GM23338 (cell line): ENCODE measurements around the gene DSG3. TPM values are rescaled to one million over a fixed set of nuclear protein-coding genes. Genes with fewer than 3 reads are reported as not detected.

Experiments
- ATAC-seq: fragments of 200-7000 bp; cut with Tn5 transposase; 3 replicates; pipeline ENCODE4 v1.9.1; 2020
- DNase-seq: peaks from one replicate; pipeline ENCODE4 v3.0.0-alpha.2; 2015; ENCODE audit warnings: low spot score
- H2AFZ ChIP-seq: fragments of 200-600 bp; sonication (generic); 2 replicates; pipeline ENCODE4 v1.8.0; 2016; ENCODE audit warnings: antibody characterized with exemption, mild to moderate bottlenecking, moderate library complexity
- H3F3A ChIP-seq: fragments of 200-600 bp; sonication (generic); replicated peaks from 2 replicates; pipeline ENCODE4 v1.8.0; 2017; ENCODE audit warnings: antibody characterized with exemption, mixed run types, low read depth
- H3K27ac ChIP-seq: fragments of 200-600 bp; sonication (generic); 2 replicates; pipeline ENCODE4 v1.6.1; 2016; ENCODE audit warnings: low read depth
- H3K27me3 ChIP-seq: fragments of 200-600 bp; sonication (generic); 2 replicates; pipeline ENCODE4 v1.8.0; 2016; ENCODE audit warnings: mild to moderate bottlenecking, mixed run types, moderate library complexity; ENCODE audit not compliant: insufficient read depth
- H3K36me3 ChIP-seq: fragments of 200-600 bp; sonication (generic); 2 replicates; pipeline ENCODE4 v1.8.0; 2016; ENCODE audit warnings: mild to moderate bottlenecking; ENCODE audit not compliant: insufficient read depth
- H3K4me1 ChIP-seq: fragments of 200-600 bp; sonication (generic); 2 replicates; pipeline ENCODE4 v1.8.0; 2016; ENCODE audit warnings: mild to moderate bottlenecking, moderate library complexity; ENCODE audit not compliant: insufficient read depth
- H3K4me2 ChIP-seq: fragments of 200-600 bp; sonication (generic); 2 replicates; pipeline ENCODE4 v1.7.1; 2017; ENCODE audit warnings: mixed run types
- H3K4me3 ChIP-seq: fragments of 200-600 bp; sonication (generic); 2 replicates; pipeline ENCODE4 v1.6.1; 2016; ENCODE audit warnings: mixed run types
- H3K79me2 ChIP-seq: fragments of 200-600 bp; sonication (generic); replicated peaks from 2 replicates; pipeline ENCODE4 v1.8.0; 2017; ENCODE audit warnings: mild to moderate bottlenecking; ENCODE audit not compliant: insufficient read depth
- H3K9me2 ChIP-seq: fragments of 200-600 bp; sonication (generic); 2 replicates; pipeline ENCODE4 v1.8.0; 2017; ENCODE audit not compliant: insufficient read depth
- H4K20me1 ChIP-seq: fragments of 200-600 bp; sonication (generic); replicated peaks from 2 replicates; pipeline ENCODE4 v1.8.0; 2017; ENCODE audit warnings: mild to moderate bottlenecking; ENCODE audit not compliant: insufficient read depth
- H3K27ac Mint-ChIP-seq: 2 replicates; pipeline ENCODE4 v1.8.0; 2020; ENCODE audit warnings: inconsistent platforms, mild to moderate bottlenecking, moderate library complexity, mixed read lengths
- H3K27me3 Mint-ChIP-seq: 3 replicates; pipeline ENCODE4 v1.8.0; 2022; ENCODE audit warnings: low read depth, mild to moderate bottlenecking, moderate library complexity, mixed read lengths, inconsistent platforms; ENCODE audit not compliant: insufficient read depth, poor library complexity
- H3K36me3 Mint-ChIP-seq: 3 replicates; pipeline ENCODE4 v1.8.0; 2021; ENCODE audit warnings: low read depth, mild to moderate bottlenecking, inconsistent platforms, moderate library complexity, mixed read lengths
- H3K4me1 Mint-ChIP-seq: 3 replicates; pipeline ENCODE4 v1.8.0; 2020; ENCODE audit warnings: mild to moderate bottlenecking, inconsistent platforms, mixed read lengths
- H3K4me3 Mint-ChIP-seq: 3 replicates; pipeline ENCODE4 v1.8.0; 2021; ENCODE audit warnings: moderate library complexity, mild to moderate bottlenecking, inconsistent platforms, mixed read lengths
- H3K9me3 Mint-ChIP-seq: 3 replicates; pipeline ENCODE4 v1.8.0; 2020; ENCODE audit warnings: moderate library complexity, mild to moderate bottlenecking, inconsistent platforms, mixed read lengths
- CREB1 ChIP-seq: fragments of 250-450 bp; sonication (Bioruptor Pico); IDR thresholded peaks from 2 replicates; pipeline ENCODE4 v1.5.0; 2020; ENCODE audit warnings: low read depth, mild to moderate bottlenecking, moderate library complexity
- EZH2 ChIP-seq: fragments of 200-600 bp; sonication (generic); IDR thresholded peaks from one replicate; pipeline ENCODE4 v1.8.0; 2017; ENCODE audit warnings: antibody characterized with exemption, mild to moderate bottlenecking, low read depth; ENCODE audit not compliant: unreplicated experiment
- EZH2phosphoT487 ChIP-seq: fragments of 200-600 bp; sonication (generic); IDR thresholded peaks from one replicate; pipeline ENCODE4 v1.8.1; 2018; ENCODE audit warnings: antibody characterized with exemption; ENCODE audit not compliant: unreplicated experiment
- JUNB ChIP-seq: IDR thresholded peaks from one replicate; pipeline ENCODE4 v1.6.1; 2016; ENCODE audit warnings: antibody characterized with exemption; ENCODE audit not compliant: unreplicated experiment
- NANOG ChIP-seq: IDR thresholded peaks from 2 replicates; pipeline ENCODE4 v1.6.1; 2016; ENCODE audit warnings: antibody characterized with exemption, borderline replicate concordance
- POLR2AphosphoS5 ChIP-seq: IDR thresholded peaks from 2 replicates; pipeline ENCODE4 v1.6.1; 2016; ENCODE audit warnings: antibody characterized with exemption, low read depth
- STAT1 ChIP-seq: IDR thresholded peaks from one replicate; pipeline ENCODE4 v1.6.1; 2016; ENCODE audit warnings: antibody characterized with exemption; ENCODE audit not compliant: unreplicated experiment
- ZNF114 ChIP-seq: fragments of 250-450 bp; sonication (Bioruptor Pico); IDR thresholded peaks from 2 replicates; pipeline ENCODE4 v1.5.0; 2020; ENCODE audit warnings: mild to moderate bottlenecking, moderate library complexity
- ZNF331 ChIP-seq: fragments of 250-450 bp; sonication (Bioruptor Pico); IDR thresholded peaks from 2 replicates; pipeline ENCODE4 v1.5.0; 2020; ENCODE audit warnings: low read depth, mild to moderate bottlenecking, moderate library complexity
- polyA plus RNA-seq: library from polyadenylated mRNA; unstranded; fragments of >200 nt; fragmentation: Nextera tagmentation; extraction: Ambion mirVana; gene quantifications from 2 replicates; pipeline ENCODE4 v1.2.1, GENCODE V29; 2016
- total RNA-seq: library from RNA; depleted of rRNA; stranded (reverse); fragments of >200 nt; shearing (Covaris generic); gene quantifications from 2 replicates; pipeline ENCODE4 v1.2.3, GENCODE V29; 2014
- TF ChIP-seq, protein P1 (sequence below), 2 experiments: fragments of 200-600 bp in 1 of 2; sonication (generic) in 1 of 2; conservative IDR thresholded peaks; 2 replicates each; pipeline versions ENCODE4 v1.5.1 to v1.6.1; 2016 to 2017; ENCODE audit warnings: antibody characterized with exemption in 2 of 2, low read depth in 2 of 2, mild to moderate bottlenecking in 2 of 2, moderate library complexity in 1 of 2
- TF ChIP-seq, protein P2 (sequence below): IDR thresholded peaks from 2 replicates; pipeline ENCODE4 v1.6.1; 2016; ENCODE audit warnings: antibody characterized with exemption
- TF ChIP-seq, protein P3 (sequence below): fragments of 250-450 bp; sonication (Bioruptor Pico); IDR thresholded peaks from 2 replicates; pipeline ENCODE4 v1.5.0; 2020; ENCODE audit warnings: mild to moderate bottlenecking, moderate library complexity
- TF ChIP-seq, protein P4 (sequence below): IDR thresholded peaks from one replicate; pipeline ENCODE4 v1.6.1; 2018; ENCODE audit warnings: antibody characterized with exemption; ENCODE audit not compliant: unreplicated experiment

The DSG3 gene
- total and polyA plus RNA-seq, 2 experiments from 2014 or later = 0.05 to 0.24 TPM

DNA sequence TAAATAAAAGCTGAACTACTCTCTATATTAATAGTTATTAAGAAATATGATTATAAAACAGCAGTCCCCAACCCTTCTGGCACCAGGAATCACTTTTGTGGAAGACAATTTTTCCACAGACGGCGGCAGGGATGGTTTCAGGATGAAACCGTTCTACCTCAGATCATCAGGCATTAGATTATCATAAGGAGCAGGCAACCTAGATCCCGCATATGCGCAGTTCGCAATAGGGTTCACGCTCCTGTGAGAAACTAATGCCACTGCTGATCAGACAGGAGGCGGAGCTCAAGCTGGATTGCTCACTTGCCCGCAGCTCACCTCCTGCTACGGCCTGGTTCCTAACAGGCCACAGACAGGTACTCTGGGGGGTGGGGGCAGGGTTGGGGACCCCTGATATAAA is 31.1 kb downstream of the DSG3 start:
- Histone ChIP-seq H2AFZ (no peak overlapping the region), H3K9me2 (no peaks in the 10 kb centered on the region), H3K4me1 (no peaks in the 10 kb centered on the region), H3F3A (no peaks in the 10 kb centered on the region), H3K27ac (no peak overlapping the region), H3K79me2 (no peaks in the 10 kb centered on the region), H3K4me2 (no peak overlapping the region), H3K36me3 (no peaks in the 10 kb centered on the region), H3K4me3 (no peak overlapping the region), H4K20me1 (no peaks in the 10 kb centered on the region), H3K27me3 (no peaks in the 10 kb centered on the region)
- ATAC-seq (no peak), DNase-seq (no peak)
- peaks cover 4% of the 10 kb centered on the region; the same call in 1 of the 3 replicates for H3K36me3 Mint-ChIP-seq
- peaks cover 5% of the 10 kb centered on the region; the same call in 2 of the 3 replicates for H3K9me3 Mint-ChIP-seq
- no peak for TF ChIP-seq ZNF331
- no peak for TF ChIP-seq NANOG
- TF ChIP-seq EZH2phosphoT487 = no peak
- TF ChIP-seq POLR2AphosphoS5 = no peak
- no peak for TF ChIP-seq JUNB
- TF ChIP-seq, protein P1, sequence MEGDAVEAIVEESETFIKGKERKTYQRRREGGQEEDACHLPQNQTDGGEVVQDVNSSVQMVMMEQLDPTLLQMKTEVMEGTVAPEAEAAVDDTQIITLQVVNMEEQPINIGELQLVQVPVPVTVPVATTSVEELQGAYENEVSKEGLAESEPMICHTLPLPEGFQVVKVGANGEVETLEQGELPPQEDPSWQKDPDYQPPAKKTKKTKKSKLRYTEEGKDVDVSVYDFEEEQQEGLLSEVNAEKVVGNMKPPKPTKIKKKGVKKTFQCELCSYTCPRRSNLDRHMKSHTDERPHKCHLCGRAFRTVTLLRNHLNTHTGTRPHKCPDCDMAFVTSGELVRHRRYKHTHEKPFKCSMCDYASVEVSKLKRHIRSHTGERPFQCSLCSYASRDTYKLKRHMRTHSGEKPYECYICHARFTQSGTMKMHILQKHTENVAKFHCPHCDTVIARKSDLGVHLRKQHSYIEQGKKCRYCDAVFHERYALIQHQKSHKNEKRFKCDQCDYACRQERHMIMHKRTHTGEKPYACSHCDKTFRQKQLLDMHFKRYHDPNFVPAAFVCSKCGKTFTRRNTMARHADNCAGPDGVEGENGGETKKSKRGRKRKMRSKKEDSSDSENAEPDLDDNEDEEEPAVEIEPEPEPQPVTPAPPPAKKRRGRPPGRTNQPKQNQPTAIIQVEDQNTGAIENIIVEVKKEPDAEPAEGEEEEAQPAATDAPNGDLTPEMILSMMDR (conservative IDR thresholded peaks at IDR 0.05; ENCODE audit: low read depth in 2 of 2) = no peak
- TF ChIP-seq CREB1 = no peak
- TF ChIP-seq, protein P2, sequence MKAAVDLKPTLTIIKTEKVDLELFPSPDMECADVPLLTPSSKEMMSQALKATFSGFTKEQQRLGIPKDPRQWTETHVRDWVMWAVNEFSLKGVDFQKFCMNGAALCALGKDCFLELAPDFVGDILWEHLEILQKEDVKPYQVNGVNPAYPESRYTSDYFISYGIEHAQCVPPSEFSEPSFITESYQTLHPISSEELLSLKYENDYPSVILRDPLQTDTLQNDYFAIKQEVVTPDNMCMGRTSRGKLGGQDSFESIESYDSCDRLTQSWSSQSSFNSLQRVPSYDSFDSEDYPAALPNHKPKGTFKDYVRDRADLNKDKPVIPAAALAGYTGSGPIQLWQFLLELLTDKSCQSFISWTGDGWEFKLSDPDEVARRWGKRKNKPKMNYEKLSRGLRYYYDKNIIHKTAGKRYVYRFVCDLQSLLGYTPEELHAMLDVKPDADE = no peak
- TF ChIP-seq EZH2 = no peak
- TF ChIP-seq, protein P3, sequence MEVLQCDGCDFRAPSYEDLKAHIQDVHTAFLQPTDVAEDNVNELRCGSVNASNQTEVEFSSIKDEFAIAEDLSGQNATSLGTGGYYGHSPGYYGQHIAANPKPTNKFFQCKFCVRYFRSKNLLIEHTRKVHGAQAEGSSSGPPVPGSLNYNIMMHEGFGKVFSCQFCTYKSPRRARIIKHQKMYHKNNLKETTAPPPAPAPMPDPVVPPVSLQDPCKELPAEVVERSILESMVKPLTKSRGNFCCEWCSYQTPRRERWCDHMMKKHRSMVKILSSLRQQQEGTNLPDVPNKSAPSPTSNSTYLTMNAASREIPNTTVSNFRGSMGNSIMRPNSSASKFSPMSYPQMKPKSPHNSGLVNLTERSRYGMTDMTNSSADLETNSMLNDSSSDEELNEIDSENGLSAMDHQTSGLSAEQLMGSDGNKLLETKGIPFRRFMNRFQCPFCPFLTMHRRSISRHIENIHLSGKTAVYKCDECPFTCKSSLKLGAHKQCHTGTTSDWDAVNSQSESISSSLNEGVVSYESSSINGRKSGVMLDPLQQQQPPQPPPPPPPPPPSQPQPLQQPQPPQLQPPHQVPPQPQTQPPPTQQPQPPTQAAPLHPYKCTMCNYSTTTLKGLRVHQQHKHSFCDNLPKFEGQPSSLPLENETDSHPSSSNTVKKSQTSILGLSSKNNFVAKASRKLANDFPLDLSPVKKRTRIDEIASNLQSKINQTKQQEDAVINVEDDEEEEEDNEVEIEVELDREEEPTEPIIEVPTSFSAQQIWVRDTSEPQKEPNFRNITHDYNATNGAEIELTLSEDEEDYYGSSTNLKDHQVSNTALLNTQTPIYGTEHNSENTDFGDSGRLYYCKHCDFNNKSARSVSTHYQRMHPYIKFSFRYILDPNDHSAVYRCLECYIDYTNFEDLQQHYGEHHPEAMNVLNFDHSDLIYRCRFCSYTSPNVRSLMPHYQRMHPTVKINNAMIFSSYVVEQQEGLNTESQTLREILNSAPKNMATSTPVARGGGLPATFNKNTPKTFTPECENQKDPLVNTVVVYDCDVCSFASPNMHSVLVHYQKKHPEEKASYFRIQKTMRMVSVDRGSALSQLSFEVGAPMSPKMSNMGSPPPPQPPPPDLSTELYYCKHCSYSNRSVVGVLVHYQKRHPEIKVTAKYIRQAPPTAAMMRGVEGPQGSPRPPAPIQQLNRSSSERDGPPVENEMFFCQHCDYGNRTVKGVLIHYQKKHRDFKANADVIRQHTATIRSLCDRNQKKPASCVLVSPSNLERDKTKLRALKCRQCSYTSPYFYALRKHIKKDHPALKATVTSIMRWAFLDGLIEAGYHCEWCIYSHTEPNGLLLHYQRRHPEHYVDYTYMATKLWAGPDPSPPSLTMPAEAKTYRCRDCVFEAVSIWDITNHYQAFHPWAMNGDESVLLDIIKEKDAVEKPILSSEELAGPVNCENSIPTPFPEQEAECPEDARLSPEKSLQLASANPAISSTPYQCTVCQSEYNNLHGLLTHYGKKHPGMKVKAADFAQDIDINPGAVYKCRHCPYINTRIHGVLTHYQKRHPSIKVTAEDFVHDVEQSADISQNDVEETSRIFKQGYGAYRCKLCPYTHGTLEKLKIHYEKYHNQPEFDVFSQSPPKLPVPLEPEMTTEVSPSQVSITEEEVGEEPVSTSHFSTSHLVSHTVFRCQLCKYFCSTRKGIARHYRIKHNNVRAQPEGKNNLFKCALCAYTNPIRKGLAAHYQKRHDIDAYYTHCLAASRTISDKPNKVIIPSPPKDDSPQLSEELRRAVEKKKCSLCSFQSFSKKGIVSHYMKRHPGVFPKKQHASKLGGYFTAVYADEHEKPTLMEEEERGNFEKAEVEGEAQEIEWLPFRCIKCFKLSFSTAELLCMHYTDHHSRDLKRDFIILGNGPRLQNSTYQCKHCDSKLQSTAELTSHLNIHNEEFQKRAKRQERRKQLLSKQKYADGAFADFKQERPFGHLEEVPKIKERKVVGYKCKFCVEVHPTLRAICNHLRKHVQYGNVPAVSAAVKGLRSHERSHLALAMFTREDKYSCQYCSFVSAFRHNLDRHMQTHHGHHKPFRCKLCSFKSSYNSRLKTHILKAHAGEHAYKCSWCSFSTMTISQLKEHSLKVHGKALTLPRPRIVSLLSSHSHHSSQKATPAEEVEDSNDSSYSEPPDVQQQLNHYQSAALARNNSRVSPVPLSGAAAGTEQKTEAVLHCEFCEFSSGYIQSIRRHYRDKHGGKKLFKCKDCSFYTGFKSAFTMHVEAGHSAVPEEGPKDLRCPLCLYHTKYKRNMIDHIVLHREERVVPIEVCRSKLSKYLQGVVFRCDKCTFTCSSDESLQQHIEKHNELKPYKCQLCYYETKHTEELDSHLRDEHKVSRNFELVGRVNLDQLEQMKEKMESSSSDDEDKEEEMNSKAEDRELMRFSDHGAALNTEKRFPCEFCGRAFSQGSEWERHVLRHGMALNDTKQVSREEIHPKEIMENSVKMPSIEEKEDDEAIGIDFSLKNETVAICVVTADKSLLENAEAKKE (CRISPR knock-in tag) = no peak
- TF ChIP-seq STAT1 = no peak
- no peak for TF ChIP-seq ZNF114 (CRISPR knock-in tag)
- TF ChIP-seq, protein P4, sequence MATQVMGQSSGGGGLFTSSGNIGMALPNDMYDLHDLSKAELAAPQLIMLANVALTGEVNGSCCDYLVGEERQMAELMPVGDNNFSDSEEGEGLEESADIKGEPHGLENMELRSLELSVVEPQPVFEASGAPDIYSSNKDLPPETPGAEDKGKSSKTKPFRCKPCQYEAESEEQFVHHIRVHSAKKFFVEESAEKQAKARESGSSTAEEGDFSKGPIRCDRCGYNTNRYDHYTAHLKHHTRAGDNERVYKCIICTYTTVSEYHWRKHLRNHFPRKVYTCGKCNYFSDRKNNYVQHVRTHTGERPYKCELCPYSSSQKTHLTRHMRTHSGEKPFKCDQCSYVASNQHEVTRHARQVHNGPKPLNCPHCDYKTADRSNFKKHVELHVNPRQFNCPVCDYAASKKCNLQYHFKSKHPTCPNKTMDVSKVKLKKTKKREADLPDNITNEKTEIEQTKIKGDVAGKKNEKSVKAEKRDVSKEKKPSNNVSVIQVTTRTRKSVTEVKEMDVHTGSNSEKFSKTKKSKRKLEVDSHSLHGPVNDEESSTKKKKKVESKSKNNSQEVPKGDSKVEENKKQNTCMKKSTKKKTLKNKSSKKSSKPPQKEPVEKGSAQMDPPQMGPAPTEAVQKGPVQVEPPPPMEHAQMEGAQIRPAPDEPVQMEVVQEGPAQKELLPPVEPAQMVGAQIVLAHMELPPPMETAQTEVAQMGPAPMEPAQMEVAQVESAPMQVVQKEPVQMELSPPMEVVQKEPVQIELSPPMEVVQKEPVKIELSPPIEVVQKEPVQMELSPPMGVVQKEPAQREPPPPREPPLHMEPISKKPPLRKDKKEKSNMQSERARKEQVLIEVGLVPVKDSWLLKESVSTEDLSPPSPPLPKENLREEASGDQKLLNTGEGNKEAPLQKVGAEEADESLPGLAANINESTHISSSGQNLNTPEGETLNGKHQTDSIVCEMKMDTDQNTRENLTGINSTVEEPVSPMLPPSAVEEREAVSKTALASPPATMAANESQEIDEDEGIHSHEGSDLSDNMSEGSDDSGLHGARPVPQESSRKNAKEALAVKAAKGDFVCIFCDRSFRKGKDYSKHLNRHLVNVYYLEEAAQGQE = no peak
- H3K27me3 Mint-ChIP-seq = no peaks in the 10 kb centered on the region
- no peak overlapping the region for H3K27ac Mint-ChIP-seq
- no peak overlapping the region for H3K4me3 Mint-ChIP-seq
- H3K4me1 Mint-ChIP-seq = no peaks in the 10 kb centered on the region
